A673 (cell line): ENCODE data around the gene ZNF669. TPM values are rescaled to one million over a fixed set of nuclear protein-coding genes. Genes with fewer than 3 reads are reported as not detected.

Source experiments
- BruUV-seq: library from RNA; stranded (reverse); fragments of 400-500 nt; replicated peaks from 2 replicates; lab custom pipeline; 2021; lab: Mats Ljungman, UMichigan
- CTCF ChIA-PET: fragments of 300-600 bp; sonication (Branson Sonifier 250); formaldehyde crosslinking; loops from one replicate; lab custom pipeline; 2022; ENCODE audit warnings: antibody characterized with exemption; lab: Charles Lee
- POLR2A ChIA-PET: fragments of 300-600 bp; sonication (Branson Sonifier 250); formaldehyde crosslinking; loops from one replicate; lab custom pipeline; 2022; ENCODE audit warnings: antibody characterized with exemption; ENCODE audit not compliant: low non-redundant PET; lab: Charles Lee
- DNase-seq: peaks from one replicate; pipeline ENCODE4 v3.0.0-alpha.2; 2015; ENCODE audit warnings: low spot score
- H3K27ac ChIP-seq: fragments of 200-600 bp; sonication (generic); 2 replicates; pipeline ENCODE4 v1.5.1; 2016; ENCODE audit warnings: mixed run types, low read depth, mild to moderate bottlenecking, mixed read lengths, antibody characterized with exemption, low read length; ENCODE audit not compliant: poor library complexity, severe bottlenecking
- H3K27me3 ChIP-seq: fragments of 200-600 bp; sonication (generic); replicated peaks from 2 replicates; pipeline ENCODE4 v1.6.1; 2017; ENCODE audit warnings: mixed run types, low read depth, mild to moderate bottlenecking, mixed read lengths, antibody characterized with exemption, low read length; ENCODE audit not compliant: insufficient read depth, poor library complexity
- H3K36me3 ChIP-seq: fragments of 200-600 bp; sonication (generic); 2 replicates; pipeline ENCODE4 v1.6.1; 2016; ENCODE audit warnings: mixed run types, mild to moderate bottlenecking, mixed read lengths, antibody characterized with exemption, low read length; ENCODE audit not compliant: insufficient read depth, poor library complexity, severe bottlenecking
- H3K4me1 ChIP-seq: fragments of 200-600 bp; sonication (generic); 2 replicates; pipeline ENCODE4 v1.6.1; 2017; ENCODE audit warnings: mixed run types, mild to moderate bottlenecking, mixed read lengths, antibody characterized with exemption, low read length; ENCODE audit not compliant: insufficient read depth, poor library complexity, severe bottlenecking
- H3K4me3 ChIP-seq: fragments of 200-600 bp; sonication (generic); 2 replicates; pipeline ENCODE4 v1.5.1; 2016; ENCODE audit warnings: low read depth, mixed run types, mild to moderate bottlenecking, mixed read lengths, low read length; ENCODE audit not compliant: poor library complexity, severe bottlenecking
- H3K9me3 ChIP-seq: fragments of 200-600 bp; sonication (generic); 2 replicates; pipeline ENCODE4 v1.6.1; 2016; ENCODE audit warnings: mixed run types, low read depth, mild to moderate bottlenecking, mixed read lengths, antibody characterized with exemption, low read length; ENCODE audit not compliant: poor library complexity, severe bottlenecking
- EZH2 ChIP-seq: fragments of 200-600 bp; sonication (generic); IDR thresholded peaks from 2 replicates; pipeline ENCODE4 v1.6.1; 2017; ENCODE audit warnings: borderline replicate concordance, low read depth, mild to moderate bottlenecking, mixed read lengths, antibody characterized with exemption, low read length; ENCODE audit not compliant: poor library complexity, severe bottlenecking
- intact Hi-C: fragments of 100-400 bp; cut with micrococcal nuclease; formaldehyde crosslinking; loops from one replicate; pipeline ENCODE4 v1.10.0; 2022; ENCODE audit not compliant: unreplicated experiment
- total RNA-seq: library from RNA; stranded (reverse); gene quantifications from 2 replicates; pipeline ENCODE4 v1.2.3, GENCODE V29; 2021
- TF ChIP-seq, protein P1 (sequence below): fragments of 300-800, 200-600 bp; sonication (generic); conservative IDR thresholded peaks from 2 replicates; pipeline ENCODE4 v1.5.1; 2017; ENCODE audit warnings: low read depth, mild to moderate bottlenecking, antibody characterized with exemption, low read length, moderate library complexity, mixed read lengths

The ZNF669 gene
- total RNA-seq, 1 experiment from 2014 or later = 13.3 TPM

DNA sequence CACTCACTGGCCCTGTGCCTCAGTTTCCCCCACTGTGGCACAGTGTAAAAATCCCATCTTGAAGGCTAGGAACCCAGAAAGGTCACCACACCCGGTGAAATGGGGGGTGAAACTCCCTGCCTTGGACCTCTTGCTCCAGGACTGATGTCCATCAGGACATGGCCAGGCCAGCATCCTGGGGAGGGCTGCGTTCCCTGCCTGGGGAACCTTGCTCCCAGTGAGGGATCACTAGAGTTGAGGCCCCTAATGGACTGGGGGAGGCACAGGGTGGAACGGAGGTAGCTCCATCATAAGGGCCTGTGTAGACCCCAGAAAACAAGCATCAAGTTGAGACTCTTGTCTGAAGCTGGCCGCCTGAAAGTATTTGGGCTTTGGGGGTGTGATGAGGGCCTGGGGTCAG, 15.2 kb downstream of the ZNF669 start:
- Histone ChIP-seq H3K4me1 (no peaks in the 10 kb centered on the region), H3K36me3 (no peaks in the 10 kb centered on the region), H3K27me3 (no peaks in the 10 kb centered on the region), H3K4me3 (no peak overlapping the region), H3K9me3 (no peaks in the 10 kb centered on the region), H3K27ac (no peak overlapping the region)
- intact Hi-C loops = no loop called here
- ChIA-PET CTCF (no interaction called here), POLR2A (no interaction called here)
- no peak for DNase-seq
- TF ChIP-seq, protein P1, sequence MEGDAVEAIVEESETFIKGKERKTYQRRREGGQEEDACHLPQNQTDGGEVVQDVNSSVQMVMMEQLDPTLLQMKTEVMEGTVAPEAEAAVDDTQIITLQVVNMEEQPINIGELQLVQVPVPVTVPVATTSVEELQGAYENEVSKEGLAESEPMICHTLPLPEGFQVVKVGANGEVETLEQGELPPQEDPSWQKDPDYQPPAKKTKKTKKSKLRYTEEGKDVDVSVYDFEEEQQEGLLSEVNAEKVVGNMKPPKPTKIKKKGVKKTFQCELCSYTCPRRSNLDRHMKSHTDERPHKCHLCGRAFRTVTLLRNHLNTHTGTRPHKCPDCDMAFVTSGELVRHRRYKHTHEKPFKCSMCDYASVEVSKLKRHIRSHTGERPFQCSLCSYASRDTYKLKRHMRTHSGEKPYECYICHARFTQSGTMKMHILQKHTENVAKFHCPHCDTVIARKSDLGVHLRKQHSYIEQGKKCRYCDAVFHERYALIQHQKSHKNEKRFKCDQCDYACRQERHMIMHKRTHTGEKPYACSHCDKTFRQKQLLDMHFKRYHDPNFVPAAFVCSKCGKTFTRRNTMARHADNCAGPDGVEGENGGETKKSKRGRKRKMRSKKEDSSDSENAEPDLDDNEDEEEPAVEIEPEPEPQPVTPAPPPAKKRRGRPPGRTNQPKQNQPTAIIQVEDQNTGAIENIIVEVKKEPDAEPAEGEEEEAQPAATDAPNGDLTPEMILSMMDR = no peak
- TF ChIP-seq EZH2 = no peak
- BruUV-seq = no TSS peak

DNA sequence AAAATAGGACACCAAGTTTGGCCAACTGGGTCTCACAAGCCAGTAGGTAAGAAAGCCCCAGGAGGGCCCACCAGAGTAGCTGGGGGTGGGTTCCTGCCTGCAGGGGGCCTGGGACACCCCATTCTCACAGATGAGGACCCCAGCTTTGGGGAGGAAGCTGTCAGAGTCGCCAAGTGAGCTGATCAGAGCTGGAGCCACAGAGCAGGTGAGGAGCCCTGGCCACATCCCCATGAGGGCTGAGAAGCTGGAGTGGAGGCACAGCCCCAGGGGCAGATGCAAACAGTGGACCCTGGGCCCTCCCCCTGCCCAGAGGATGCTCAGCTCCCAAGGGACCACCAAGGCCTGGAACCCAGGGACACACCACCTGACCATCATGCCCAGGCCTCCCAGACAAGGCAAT, 16.9 kb downstream of the ZNF669 start:
- no peak overlapping the region for H3K27ac ChIP-seq
- intact Hi-C loops = no loop called here
- no TSS peak for BruUV-seq
- no peaks in the 10 kb centered on the region for H3K27me3 ChIP-seq
- POLR2A ChIA-PET = no interaction called here
- H3K4me1 ChIP-seq = no peaks in the 10 kb centered on the region
- H3K4me3 ChIP-seq = no peak overlapping the region
- DNase-seq = no peak
- H3K36me3 ChIP-seq = no peaks in the 10 kb centered on the region
- CTCF ChIA-PET = no interaction called here
- peaks cover 3% of the 10 kb centered on the region for H3K9me3 ChIP-seq
- TF ChIP-seq, protein P1 = no peak
- no peak for TF ChIP-seq EZH2

DNA sequence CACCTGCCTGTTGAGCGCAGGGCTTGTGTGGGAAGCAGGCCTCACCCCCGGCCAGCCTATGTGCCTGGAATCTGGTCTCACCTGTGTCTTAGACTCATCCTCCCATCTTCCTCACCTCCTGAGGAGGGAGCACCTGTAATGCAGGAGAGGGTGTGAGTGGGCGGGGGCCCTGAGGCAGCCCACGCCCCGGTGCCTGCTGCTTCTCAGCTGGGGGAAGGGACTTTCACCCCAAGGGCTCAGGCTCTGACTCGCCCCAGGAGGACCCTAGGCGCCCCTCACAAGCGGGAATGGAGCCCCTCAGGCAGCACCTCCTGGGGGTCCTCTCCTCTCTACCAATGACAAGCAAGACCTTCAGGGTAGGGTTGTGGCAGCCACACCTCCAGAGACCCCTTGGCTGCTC, 18.8 kb downstream of the ZNF669 start:
- Histone ChIP-seq H3K36me3 (no peaks in the 10 kb centered on the region), H3K4me3 (no peak overlapping the region), H3K4me1 (no peaks in the 10 kb centered on the region), H3K27me3 (no peaks in the 10 kb centered on the region), H3K27ac (no peak overlapping the region), H3K9me3 (peaks cover 3% of the 10 kb centered on the region)
- BruUV-seq = no TSS peak
- ChIA-PET CTCF (no interaction called here), POLR2A (no interaction called here)
- intact Hi-C loops = no loop called here
- TF ChIP-seq, protein P1 = no peak
- no peak for TF ChIP-seq EZH2
- no peak for DNase-seq
